IMR-90 (cell line): ENCODE results near the gene BCAS3.

Experiments
- CTCF ChIP-seq: conservative IDR thresholded peaks from 2 replicates; pipeline ENCODE4 v1.5.1; 2012; ENCODE audit warnings: mild to moderate bottlenecking, low read depth, low read length, improper control_type of control experiment
- MXI1 ChIP-seq: IDR thresholded peaks from 2 replicates; pipeline ENCODE4 v1.6.1; 2012; ENCODE audit warnings: low read depth, mild to moderate bottlenecking, low read length, moderate library complexity, borderline replicate concordance
- SMC3 ChIP-seq: fragments of 150-350 bp; IDR thresholded peaks from 2 replicates; pipeline ENCODE4 v1.6.1; 2016; ENCODE audit warnings: low read depth, mild to moderate bottlenecking, antibody characterized with exemption, low read length, moderate library complexity

GRCh38 chr17:61009663-61010062, 332.0 kb downstream of the BCAS3 start:
- TF ChIP-seq MXI1: no peak
- no peak for TF ChIP-seq SMC3
- no peak for TF ChIP-seq CTCF
